Trophoblast cell (in vitro differentiated cells and primary cell): Measurements from ENCODE around the gene RPRM.

ENCODE experiments used
- DNase-seq, 2 donors: peaks; one replicate each; pipeline ENCODE4 v3.0.0-alpha.2; 2016
- H2AFZ ChIP-seq: 2 replicates; pipeline ENCODE4 v1.6.1; 2013; ENCODE audit warnings: low read length, moderate library complexity, mild to moderate bottlenecking; ENCODE audit not compliant: insufficient read depth, poor library complexity
- H2AK5ac ChIP-seq: 2 replicates; pipeline ENCODE4 v1.6.1; 2013; ENCODE audit warnings: mild to moderate bottlenecking, low read length
- H2BK120ac ChIP-seq: 2 replicates; pipeline ENCODE4 v1.6.1; 2013; ENCODE audit warnings: low read length, mild to moderate bottlenecking, moderate library complexity; ENCODE audit not compliant: insufficient read depth, poor library complexity
- H2BK12ac ChIP-seq: 2 replicates; pipeline ENCODE4 v1.6.1; 2013; ENCODE audit warnings: mild to moderate bottlenecking, low read length, moderate library complexity
- H2BK5ac ChIP-seq: 2 replicates; pipeline ENCODE4 v1.6.1; 2013; ENCODE audit warnings: low read length, low read depth, moderate library complexity, mild to moderate bottlenecking; ENCODE audit not compliant: poor library complexity
- H3K14ac ChIP-seq: 2 replicates; pipeline ENCODE4 v1.6.1; 2013; ENCODE audit warnings: mild to moderate bottlenecking, low read length
- H3K18ac ChIP-seq: 2 replicates; pipeline ENCODE4 v1.6.1; 2013; ENCODE audit warnings: mild to moderate bottlenecking, low read length
- H3K23ac ChIP-seq: 2 replicates; pipeline ENCODE4 v1.6.1; 2013; ENCODE audit warnings: low read length
- H3K27ac ChIP-seq: 2 replicates; pipeline ENCODE4 v1.5.1; 2013; ENCODE audit warnings: low read depth, mild to moderate bottlenecking, inconsistent platforms, low read length, moderate library complexity
- H3K27me3 ChIP-seq: 2 replicates; pipeline ENCODE4 v1.6.1; 2013; ENCODE audit warnings: inconsistent platforms, mild to moderate bottlenecking, low read length, moderate library complexity; ENCODE audit not compliant: insufficient read depth
- H3K36me3 ChIP-seq, 2 experiments: 1 replicate in 1 of 2; 2 replicates in 1 of 2; pipeline ENCODE4 v1.6.1; 2013; ENCODE audit warnings: low read length in 2 of 2, mild to moderate bottlenecking in 2 of 2, moderate library complexity in 1 of 2; ENCODE audit not compliant: insufficient read depth in 2 of 2, control insufficient read depth in 1 of 2
- H3K4ac ChIP-seq: 2 replicates; pipeline ENCODE4 v1.6.1; 2013; ENCODE audit warnings: low read depth, mild to moderate bottlenecking, low read length, moderate library complexity
- H3K4me1 ChIP-seq, 2 experiments: 1 replicate in 1 of 2; 2 replicates in 1 of 2; pipeline ENCODE4 v1.6.1; 2013; ENCODE audit warnings: low read length in 2 of 2, mild to moderate bottlenecking in 2 of 2, moderate library complexity in 1 of 2; ENCODE audit not compliant: insufficient read depth in 2 of 2, control insufficient read depth in 1 of 2
- H3K4me2 ChIP-seq: 2 replicates; pipeline ENCODE4 v1.6.1; 2013; ENCODE audit warnings: inconsistent platforms, mild to moderate bottlenecking, low read length, moderate library complexity
- H3K4me3 ChIP-seq: 2 replicates; pipeline ENCODE4 v1.5.1; 2013; ENCODE audit warnings: mild to moderate bottlenecking, low read depth, low read length, inconsistent platforms
- H3K79me1 ChIP-seq: one replicate; pipeline ENCODE4 v1.6.1; 2013; ENCODE audit warnings: low read length
- H3K79me2 ChIP-seq: 2 replicates; pipeline ENCODE4 v1.6.1; 2013; ENCODE audit warnings: low read length, mild to moderate bottlenecking; ENCODE audit not compliant: control insufficient read depth, insufficient read depth, poor library complexity
- H3K9ac ChIP-seq: 2 replicates; pipeline ENCODE4 v1.6.1; 2013; ENCODE audit warnings: mild to moderate bottlenecking, low read length
- H3K9me3 ChIP-seq: 2 replicates; pipeline ENCODE4 v1.6.1; 2013; ENCODE audit warnings: low read depth, mild to moderate bottlenecking, control low read depth, inconsistent platforms, low read length; ENCODE audit not compliant: insufficient read depth
- H4K12ac ChIP-seq: 2 replicates; pipeline ENCODE4 v1.6.1; 2013; ENCODE audit warnings: low read depth, mild to moderate bottlenecking, low read length, moderate library complexity
- H4K8ac ChIP-seq: 2 replicates; pipeline ENCODE4 v1.6.1; 2013; ENCODE audit warnings: low read depth, mild to moderate bottlenecking, low read length, moderate library complexity
- H4K91ac ChIP-seq: one replicate; pipeline ENCODE4 v1.6.1; 2013; ENCODE audit warnings: low read depth, mild to moderate bottlenecking, low read length, moderate library complexity
- WGBS: extraction: QIAGEN DNeasy Blood & Tissue Kit; methylation state at CpG from one replicate; pipeline ENCODE4 v1.1.7; 2013; ENCODE audit warnings: missing lambda C conversion rate; ENCODE audit not compliant: insufficient read length, insufficient coverage; ENCODE audit errors: extremely low coverage; 5-methylcytosine and 5-hydroxymethylcytosine counted together

The RPRM gene

DNA sequence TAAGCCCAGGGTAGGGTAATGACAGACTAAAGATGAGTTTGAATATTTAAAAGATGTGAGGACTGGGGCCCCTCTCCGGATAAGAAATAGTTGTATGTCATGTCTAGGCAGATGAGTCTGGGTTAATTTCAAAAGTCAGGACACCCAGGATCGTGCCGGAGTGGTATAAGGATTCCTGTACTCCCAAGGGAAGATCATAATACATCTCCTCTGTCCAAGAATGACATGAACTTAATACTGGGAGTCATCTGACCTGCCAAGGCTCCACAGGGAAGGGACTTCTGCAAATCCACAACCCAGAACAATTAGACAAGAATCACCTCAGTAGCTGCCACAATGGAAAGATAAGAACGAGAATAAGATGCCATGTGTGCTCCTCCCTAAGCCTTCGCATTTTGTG is 17.1 kb downstream of the RPRM start:
- H3K9me3 ChIP-seq, result no peaks in the 10 kb centered on the region
- H3K27ac ChIP-seq, result no peak overlapping the region
- WGBS, result no CpG with 5 or more reads among the region's 5 CpGs

DNA sequence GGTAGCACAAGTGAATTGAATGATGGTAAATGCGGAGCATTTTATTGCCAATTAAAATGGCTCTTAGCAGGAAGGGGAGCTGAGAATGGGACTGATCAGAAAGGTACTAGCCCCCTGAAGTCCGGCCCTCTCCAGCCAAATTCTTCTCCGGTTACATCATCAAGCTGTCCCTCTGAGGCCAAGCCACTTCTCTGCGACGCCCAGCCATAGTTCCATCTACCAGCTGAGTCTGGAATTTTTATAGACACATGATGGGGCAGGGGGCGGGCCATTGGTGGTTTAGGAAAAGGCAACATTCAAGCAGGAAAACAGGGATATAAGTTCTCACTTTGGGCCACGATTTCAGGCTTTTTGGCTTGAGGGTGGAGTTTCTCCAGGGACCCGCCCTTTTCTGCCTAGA is 22.7 kb downstream of the RPRM start:
- no peak overlapping the region for H2BK5ac ChIP-seq
- no peaks in the 10 kb centered on the region for H3K27me3 ChIP-seq
- H2BK12ac ChIP-seq, result no peak overlapping the region
- no peak overlapping the region for H2BK120ac ChIP-seq
- no peak overlapping the region for H3K4me3 ChIP-seq
- no peaks in the 10 kb centered on the region for H3K36me3 ChIP-seq
- no peaks in the 10 kb centered on the region for H3K9me3 ChIP-seq
- H3K27ac ChIP-seq, result no peak overlapping the region
- no peak overlapping the region for H3K23ac ChIP-seq
- no CpG with 5 or more reads among the region's 8 CpGs for WGBS
- H4K8ac ChIP-seq, result no peak overlapping the region
- H3K14ac ChIP-seq, result no peak overlapping the region
- H3K4ac ChIP-seq, result no peak overlapping the region
- no peak overlapping the region for H4K12ac ChIP-seq
- H2AFZ ChIP-seq, result no peak overlapping the region
- H3K4me2 ChIP-seq, result peak overlapping the region; percentile 32
- no peak overlapping the region for H3K9ac ChIP-seq
- H3K4me1 ChIP-seq, result peaks cover 0 to 6% of the 10 kb centered on the region in 2 experiments
- H3K79me2 ChIP-seq, result no peaks in the 10 kb centered on the region
- no peak overlapping the region for H3K18ac ChIP-seq
- H3K79me1 ChIP-seq, result no peaks in the 10 kb centered on the region
- H4K91ac ChIP-seq, result no peak overlapping the region
- no peak for DNase-seq
- H2AK5ac ChIP-seq, result no peak overlapping the region

More for the DNA sequence above, 17.1 kb downstream of the RPRM start:
- H2BK12ac ChIP-seq, result no peak overlapping the region
- H3K79me2 ChIP-seq, result no peaks in the 10 kb centered on the region
- H4K12ac ChIP-seq, result no peak overlapping the region
- no peak overlapping the region for H3K14ac ChIP-seq
- H3K4me2 ChIP-seq, result no peak overlapping the region
- no peak overlapping the region for H4K8ac ChIP-seq
- H3K27me3 ChIP-seq, result no peaks in the 10 kb centered on the region
- no peak overlapping the region for H3K18ac ChIP-seq
- no peaks in the 10 kb centered on the region for H3K79me1 ChIP-seq
- no peak overlapping the region for H4K91ac ChIP-seq
- no peak overlapping the region for H3K9ac ChIP-seq
- no peak overlapping the region for H3K4ac ChIP-seq
- no peak overlapping the region for H2BK5ac ChIP-seq
- no peak overlapping the region for H2BK120ac ChIP-seq
- DNase-seq, result no peak
- H3K23ac ChIP-seq, result no peak overlapping the region
- H2AK5ac ChIP-seq, result no peak overlapping the region
- no peaks in the 10 kb centered on the region for H3K36me3 ChIP-seq
- H3K4me1 ChIP-seq, result no peaks in the 10 kb centered on the region
- no peak overlapping the region for H2AFZ ChIP-seq
- no peak overlapping the region for H3K4me3 ChIP-seq

DNA sequence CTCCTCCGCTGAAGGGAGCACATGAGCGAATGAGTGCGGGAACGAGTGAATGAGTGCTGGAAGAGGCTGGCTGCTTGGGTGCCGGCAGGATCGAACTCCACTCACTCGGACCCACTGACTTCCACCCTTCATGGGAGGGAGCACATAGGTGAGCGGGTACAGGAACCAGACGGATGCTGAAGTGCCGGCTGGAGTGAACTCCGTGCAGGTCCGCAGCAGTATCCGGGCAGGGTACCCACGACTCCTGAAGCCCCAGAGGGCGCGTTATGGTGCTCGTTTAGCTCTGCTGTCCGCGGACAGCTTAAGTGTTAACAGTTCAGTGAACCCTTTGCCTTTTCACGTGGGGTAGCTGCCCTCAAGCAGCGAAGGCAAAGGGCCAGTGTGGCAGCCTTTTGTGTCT is 23.2 kb downstream of the RPRM start:
- Histone ChIP-seq H3K36me3 (no peaks in the 10 kb centered on the region), H2AFZ (no peak overlapping the region), H3K4ac (no peak overlapping the region), H3K18ac (no peak overlapping the region), H3K4me3 (no peak overlapping the region), H4K91ac (no peak overlapping the region), H2AK5ac (no peak overlapping the region), H3K14ac (no peak overlapping the region), H3K4me1 (peaks cover 0 to 6% of the 10 kb centered on the region in 2 experiments), H4K8ac (no peak overlapping the region), H3K27me3 (no peaks in the 10 kb centered on the region), H4K12ac (no peak overlapping the region), H3K23ac (no peak overlapping the region), H2BK120ac (no peak overlapping the region), H3K27ac (no peak overlapping the region), H2BK5ac (no peak overlapping the region), H2BK12ac (no peak overlapping the region), H3K9ac (no peak overlapping the region), H3K9me3 (no peaks in the 10 kb centered on the region), H3K4me2 (no peak overlapping the region), H3K79me2 (no peaks in the 10 kb centered on the region), H3K79me1 (no peaks in the 10 kb centered on the region)
- WGBS, result no CpG with 5 or more reads among the region's 21 CpGs
- no peak for DNase-seq

DNA sequence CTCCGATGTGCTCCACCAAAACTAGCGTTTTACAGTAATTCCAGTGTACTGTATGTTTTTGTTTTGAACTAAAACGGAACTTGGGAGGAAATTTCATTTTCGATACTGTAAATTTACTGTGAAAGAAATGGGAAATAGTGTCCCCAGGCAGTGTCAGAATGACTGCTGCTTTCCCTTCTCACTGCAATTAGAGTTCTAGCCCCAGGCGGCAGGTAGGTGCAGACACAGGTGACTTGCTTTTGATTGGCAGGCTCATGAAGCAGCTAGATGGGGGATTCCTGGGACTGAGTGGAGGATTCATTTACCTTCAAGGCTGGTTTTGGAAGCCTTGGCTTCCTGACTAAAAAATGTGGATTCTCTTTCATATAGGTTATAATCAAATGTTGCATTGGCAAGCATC is 27.0 kb downstream of the RPRM start:
- Histone ChIP-seq H3K9me3 (peaks cover 1% of the 10 kb centered on the region), H3K4me2 (no peak overlapping the region), H2AFZ (no peak overlapping the region), H4K8ac (no peak overlapping the region), H3K23ac (no peak overlapping the region), H3K4me3 (no peak overlapping the region), H2BK120ac (no peak overlapping the region), H3K36me3 (no peaks in the 10 kb centered on the region), H2BK12ac (no peak overlapping the region), H3K27ac (no peak overlapping the region), H3K9ac (no peak overlapping the region), H4K91ac (no peak overlapping the region), H4K12ac (no peak overlapping the region), H3K18ac (no peak overlapping the region), H3K4ac (no peak overlapping the region), H3K79me2 (no peaks in the 10 kb centered on the region), H3K4me1 (peaks cover 0 to 6% of the 10 kb centered on the region in 2 experiments), H2AK5ac (no peak overlapping the region), H2BK5ac (no peak overlapping the region), H3K27me3 (no peaks in the 10 kb centered on the region), H3K14ac (no peak overlapping the region), H3K79me1 (no peaks in the 10 kb centered on the region)
- no peak for DNase-seq
- no CpG with 5 or more reads among the region's 5 CpGs for WGBS
